Glomerular visceral epithelial cell (primary cell): ENCODE measurements around the gene HIP1.
"Not testable (repeated sequence)": the region's sequence is repeated elsewhere in the genome, so short reads cannot be mapped to it uniquely, and the experiment has no call there.

Experiments
- DNase-seq: peaks from one replicate; pipeline ENCODE4 v3.0.0-alpha.2; 2016; ENCODE audit errors: extremely low spot score

Gene HIP1

DNA sequence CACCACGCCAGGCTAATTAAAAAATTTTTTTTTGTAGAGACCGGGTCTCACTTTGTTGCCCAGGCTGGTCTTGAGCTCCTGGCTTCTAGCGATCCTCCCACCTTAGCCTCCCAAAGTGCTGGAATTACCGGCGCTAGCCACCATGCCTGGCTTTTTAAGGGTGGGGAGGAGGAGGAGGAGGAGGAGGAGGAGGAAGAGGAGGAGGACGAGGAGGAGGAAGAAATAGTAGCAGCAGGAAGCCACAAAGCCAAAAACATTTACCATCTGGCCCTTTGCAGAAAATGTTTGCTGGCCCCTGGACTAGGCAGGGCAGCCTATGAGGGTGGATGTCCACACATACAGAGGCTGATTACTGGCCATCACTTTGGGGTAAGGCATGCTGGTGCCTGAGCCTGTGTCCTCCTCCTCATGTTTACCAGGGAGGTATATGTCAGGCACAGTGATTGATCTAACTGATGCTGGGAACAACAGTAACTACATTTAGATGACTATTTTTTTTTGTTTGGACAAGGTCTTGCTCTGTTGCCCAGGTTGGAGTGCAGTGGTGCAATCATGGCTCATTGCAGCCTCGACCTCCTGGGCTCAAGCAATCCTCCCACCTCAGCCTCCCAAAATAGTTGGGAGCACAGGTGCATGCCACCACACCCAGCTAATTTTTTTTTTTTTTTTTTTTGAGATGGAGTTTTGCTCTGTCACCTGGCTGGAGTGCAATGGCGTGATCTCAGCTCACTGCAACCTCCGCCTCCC, 122.1 kb downstream of the HIP1 start:
- no peak for DNase-seq

DNA sequence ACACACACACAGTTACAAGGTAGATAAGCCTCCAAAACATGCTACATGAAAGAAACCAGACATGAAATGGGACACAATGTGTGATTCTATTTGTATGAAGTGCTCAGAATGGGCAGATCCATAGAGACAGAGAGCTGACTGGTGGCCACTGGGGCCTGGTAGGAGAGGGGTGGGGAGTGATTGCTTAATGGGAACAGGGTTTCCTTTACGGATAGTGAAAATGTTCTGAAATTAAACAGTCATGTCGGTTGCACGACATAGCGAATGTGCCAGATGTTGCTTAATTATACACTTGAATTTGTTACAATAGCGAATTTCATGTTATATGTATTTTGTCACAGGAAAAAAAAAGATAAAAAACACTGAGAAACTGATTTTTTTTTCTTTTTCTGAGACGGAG, 124.3 kb downstream of the HIP1 start:
- no peak for DNase-seq

DNA sequence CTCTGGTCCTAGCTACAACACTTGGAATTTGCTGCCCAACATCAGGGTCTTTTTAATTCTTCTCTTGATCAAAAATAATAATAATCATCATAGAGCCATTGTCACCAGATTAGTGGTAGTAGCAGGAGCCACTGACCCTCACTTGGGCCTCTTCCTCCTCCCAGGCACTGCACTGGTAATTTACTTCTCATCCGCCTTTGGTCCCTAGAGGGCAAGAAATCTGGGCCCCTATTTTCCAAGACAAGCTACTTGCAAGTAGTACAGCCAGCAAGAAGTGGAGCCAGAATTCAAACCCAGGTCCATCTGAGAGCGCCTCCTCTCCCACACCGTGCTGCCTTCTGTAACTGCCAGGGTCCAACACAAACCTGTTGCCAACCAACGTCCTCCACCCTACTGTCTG, 125.4 kb downstream of the HIP1 start:
- DNase-seq = no peak

DNA sequence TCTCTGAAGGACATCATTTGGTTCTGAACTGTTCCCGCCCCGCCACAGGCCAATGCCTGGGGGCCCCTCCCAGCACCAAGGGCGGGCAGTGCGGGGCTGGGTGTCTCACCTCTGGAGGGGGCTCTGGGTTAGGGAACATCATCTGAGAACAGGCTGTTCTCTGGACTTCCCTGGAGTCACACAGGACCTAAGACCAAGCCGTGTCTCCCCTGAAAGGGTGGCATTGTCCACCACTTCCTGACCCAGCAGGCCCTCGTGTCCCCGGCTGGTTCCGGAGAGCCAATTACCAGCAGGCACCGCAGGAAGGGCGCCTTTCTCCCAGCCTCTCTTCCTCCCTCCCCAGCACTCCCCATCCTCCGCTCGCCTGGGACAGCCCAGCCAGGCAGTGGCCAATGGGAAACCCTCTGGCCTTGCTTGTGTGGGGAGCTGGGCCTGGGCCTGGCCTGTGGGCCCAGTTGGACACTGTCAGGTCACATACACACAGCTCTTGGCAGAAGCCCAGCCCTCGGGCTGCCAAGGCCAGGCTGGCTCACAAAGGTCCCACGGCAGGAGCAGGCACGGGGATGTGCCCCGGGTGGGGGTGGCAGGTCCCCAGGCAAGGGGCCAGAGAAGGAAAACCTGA, 127.1 kb downstream of the HIP1 start:
- DNase-seq = no peak

DNA sequence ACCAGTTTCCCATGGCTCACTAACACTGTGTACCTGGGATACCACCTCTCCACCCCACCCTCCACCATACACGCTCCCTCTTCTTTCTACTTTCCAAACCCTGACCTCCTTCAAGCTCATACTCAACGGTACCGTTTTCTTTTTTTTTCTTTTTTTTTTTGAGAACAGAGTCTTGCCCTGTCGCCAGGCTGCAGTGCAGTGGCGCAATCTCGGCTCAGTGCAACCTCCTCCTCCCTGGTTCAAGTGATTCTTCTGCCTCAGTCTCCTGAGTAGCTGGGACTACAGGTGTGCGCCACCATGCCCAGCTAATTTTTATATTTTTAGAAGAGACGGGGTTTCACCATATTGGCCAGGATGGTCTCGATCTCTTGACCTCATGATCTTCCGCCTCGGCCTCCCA, 129.3 kb downstream of the HIP1 start:
- DNase-seq = not testable (repeated sequence)

DNA sequence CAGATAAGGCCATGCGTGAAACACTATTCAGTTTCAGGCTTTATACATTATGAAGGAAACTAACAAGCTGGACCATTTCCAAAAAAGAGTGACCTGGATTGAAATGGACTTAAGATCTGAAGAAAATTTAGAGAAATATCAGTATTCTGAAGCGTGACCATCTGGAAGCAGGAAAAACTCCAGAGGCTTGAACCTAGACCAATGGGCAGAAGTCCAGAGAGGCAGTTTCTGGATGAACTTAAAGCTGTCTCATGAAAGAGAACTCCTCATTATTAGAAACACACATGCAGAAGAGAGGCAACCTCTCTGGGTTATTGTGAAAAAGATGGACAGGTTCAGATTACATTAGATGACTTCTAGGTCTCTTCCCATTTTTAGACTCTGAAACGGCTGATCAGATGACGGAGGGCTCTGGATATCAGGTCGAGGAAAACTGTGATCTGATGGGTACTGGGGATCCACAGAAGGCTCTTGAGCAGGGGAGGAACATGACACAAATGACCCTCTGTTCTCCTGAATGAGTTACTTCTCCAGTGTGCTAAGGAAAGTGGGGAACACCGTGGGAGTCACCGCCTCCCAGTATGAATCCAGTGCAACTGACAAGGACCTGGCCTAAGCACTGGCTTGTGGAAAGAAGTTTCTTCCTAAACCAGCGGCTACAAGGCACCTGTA, 130.2 kb downstream of the HIP1 start:
- no peak for DNase-seq

DNA sequence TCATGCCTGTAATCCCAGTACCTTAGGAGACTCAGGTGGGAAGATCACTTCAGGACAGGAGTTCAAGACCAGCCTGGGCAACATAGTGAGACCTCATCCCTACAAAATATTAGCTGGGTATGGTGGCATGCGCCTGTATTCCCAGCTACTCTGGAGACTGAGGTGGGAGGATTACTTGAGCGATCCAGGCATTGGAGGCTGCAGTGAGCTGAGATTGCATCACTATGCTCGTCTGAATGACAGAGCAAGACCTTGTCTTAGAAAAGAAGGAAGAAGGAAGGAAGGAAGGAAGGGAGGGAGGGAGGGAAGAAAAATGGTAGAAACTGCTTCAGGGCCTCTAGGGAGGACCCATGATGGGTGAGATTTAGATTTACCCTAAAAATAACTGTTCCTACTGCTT, 134.3 kb downstream of the HIP1 start:
- no peak for DNase-seq

DNA sequence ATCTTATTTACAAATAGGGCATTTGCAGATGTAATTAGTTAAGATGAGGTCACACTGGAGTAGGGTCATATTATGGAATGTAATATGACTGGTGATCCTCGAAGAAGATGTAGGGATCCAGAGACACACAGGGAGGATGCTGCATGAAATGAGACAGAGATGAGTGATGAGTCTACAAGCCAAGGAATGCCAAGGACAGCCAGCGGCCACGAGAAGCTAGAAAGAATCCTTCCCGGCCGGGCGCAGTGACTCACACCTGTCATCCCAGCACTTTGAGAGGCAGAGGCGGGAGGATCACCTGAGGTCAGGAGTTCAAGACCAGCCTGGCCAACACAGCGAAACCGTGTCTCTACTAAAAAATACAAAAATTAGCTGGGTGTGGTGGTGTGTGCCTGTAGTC, 135.9 kb downstream of the HIP1 start:
- DNase-seq = not testable (repeated sequence)

DNA sequence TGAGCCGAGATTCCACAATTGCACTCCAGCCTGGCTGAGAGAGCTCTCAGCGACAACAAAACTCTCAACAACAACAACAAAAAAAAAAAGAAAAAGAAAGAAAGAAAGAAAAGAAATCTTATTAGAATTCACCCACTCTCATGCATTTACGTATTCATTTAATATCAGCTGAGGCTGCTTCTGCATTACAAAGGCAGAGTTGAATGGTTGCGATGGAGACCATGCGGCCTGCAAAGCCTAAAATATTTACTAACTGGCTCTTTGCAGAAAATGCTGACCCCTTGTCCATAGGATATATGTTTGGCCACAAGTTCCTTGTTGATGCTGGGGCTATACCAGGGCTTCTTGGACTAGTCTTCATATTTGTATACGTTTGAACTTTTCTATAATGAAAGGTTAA, 137.2 kb downstream of the HIP1 start:
- DNase-seq = no peak

DNA sequence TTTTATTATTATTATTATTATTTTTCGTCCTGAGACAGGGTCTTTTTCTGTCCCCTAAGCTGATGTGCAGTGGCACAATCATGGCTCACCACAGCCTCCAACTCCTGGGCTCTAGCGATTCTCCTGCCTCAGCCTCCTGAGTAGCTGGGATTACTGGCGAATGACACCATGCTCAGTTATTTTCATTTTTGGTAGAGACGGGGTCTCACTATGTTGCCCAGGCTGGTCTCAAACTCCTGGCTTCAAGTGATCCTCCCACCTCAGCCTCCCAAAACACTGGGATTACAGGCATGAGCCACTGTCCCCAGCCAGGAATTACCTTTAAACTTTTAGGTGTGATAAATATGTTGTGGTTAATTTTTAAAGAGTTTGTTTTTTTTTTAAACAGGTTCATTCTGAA, 138.0 kb downstream of the HIP1 start:
- not testable (repeated sequence) for DNase-seq

DNA sequence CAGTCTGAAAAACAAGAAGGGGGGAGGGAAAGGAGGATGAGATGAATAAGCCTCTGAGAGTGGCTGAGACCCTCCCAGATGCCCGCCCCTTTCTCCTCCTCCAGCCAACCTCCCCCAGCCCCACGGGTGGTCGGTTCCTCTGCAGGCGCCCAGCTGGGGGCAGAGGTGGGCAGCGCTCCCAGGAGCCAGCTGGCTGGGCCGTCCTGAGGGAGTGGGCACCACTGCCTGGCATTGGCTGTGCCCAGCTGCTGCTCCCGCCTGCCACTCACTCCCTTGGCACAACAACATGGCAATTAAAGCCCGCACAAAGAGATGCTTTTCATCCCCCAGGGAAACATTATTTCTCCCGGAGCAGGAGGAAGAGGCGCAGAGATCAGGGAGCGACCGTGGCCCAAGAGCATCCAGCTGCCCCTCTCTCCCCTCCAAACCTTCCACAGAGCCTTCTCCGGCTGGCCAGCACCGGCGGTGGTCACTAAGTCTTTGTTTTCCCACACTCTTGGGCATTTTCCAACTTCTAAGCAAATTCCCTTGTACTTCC, 139.4 kb downstream of the HIP1 start:
- no peak for DNase-seq

DNA sequence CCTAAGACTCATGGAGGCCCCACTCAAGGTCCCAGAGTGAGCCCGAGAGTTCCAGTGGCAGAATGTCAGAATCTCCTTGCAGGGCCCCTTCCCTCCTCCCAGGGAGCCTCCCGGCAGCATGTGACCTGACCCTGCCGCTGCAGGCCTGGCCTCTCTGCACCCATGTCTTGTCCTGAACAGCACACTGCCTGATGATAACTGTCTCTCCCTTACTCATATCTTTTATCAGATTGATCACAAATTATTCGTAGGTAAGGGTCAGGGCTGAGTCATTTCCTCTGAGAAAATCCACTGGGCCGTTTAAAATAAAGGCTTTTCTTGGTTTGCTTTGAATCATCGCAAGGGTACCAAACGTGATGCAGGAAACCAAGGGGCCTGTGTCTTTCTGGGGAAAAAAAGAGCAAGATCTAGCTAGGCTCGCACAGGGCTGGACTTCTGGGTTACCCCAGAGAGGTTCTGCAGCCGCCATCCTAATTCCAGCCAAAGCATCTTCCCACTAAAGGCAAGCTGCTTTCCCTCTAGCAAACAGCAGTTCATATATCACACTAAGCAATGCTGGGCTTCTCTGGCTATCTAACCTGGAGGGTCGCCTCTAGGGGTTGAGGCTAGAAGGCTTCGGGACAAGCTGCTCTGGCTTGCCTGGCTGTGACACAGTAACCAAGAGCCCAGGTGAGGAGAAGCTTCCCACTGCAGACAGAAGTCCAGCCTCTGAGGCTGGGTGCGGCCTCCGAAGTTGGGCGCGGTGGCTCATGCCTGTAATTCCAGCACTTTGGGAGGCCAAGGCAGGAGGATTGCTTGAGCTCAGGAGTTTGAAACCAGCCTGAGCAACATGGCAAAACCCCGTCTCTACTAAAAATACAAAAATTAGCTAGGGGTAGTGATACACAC, 141.8 kb downstream of the HIP1 start:
- DNase-seq = peak; percentile 5

DNA sequence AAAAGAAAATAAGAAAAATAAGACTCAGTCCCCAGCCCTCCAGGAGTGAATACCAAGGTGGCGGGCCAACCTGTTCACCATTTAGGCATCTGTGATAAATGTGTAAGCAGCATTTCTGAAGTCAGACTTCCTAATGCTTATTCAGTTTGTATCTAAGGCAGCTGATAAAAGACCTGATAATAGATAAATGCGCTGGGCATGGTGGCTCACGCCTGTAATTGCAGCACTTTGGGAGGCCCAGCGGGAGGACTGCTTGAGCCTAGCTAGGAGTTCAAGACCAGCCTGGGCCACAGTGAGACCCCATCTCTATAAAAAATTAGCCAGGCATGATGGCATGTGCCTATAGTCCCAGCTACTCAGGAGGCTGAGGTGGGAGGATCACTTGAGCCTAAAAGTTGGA, 143.0 kb downstream of the HIP1 start:
- DNase-seq = no peak

DNA sequence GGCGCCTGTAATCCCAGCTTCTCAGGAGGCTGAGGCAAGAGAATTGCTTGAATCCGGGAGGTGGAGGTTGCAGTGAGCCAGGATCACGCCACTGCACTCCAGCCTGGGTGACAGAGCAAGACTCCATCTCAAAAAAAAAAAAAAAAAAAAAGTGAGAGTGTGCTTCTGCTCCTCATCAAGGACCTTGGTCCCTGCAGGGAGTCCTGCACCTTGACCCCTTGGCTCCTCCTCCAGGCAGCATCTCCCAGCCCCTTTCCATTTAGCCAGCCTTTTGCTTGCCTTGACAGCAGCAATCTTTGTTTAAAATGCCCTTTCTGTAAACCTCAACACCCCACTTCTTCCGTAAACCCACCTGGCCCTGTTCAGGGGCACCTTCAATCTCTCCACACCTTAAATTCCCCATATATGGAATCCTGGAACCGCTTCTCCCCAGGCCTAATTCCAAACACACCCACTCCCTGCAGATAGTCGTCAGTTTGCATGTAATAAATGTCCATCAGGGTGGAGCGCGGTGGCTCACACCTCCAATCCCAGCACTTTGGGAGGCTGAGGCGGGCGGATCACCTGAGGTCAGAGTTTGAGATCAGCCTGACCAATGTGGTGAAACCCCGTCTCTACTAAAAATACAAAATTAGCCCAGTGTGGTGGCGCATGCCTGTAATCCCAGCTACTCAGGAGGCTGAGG, 145.1 kb downstream of the HIP1 start:
- not testable (repeated sequence) for DNase-seq

DNA sequence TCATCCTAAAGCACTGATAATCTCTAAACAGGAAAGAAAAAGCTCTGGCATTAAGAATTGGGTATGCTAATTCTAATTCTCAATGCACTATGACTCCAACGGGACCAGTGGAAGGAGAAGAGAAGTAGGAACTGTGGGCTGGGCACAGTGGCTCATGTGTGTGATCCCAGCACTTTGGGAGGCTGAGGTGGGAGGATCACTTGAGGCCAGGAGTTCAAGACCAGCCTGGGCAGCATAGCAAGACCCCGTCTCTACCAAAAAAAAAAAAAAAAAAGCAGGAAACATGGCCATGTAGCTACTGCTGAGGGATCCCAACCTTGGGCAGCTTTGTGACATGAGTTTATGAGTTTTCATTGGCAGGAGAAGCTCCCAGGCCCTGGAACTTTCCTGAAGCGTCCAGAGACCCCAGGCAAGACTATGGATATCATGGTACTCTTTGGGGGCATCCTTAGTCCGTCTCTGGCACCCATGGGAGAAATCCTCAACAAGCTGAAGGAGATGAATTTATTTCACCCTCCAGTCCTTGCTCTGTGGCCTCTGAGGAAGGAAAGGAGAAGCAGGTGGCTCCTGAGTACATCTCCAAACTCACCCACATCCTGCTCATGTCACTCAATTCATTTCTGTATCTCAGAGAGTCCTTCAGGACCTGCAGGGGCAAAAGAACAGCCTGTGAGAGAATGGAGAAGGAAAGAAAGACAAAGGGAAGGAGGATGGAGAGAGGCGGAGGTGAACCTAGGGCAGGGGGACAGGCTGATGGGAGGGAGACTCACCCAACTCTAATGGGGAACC, 147.1 kb downstream of the HIP1 start:
- DNase-seq = no peak

DNA sequence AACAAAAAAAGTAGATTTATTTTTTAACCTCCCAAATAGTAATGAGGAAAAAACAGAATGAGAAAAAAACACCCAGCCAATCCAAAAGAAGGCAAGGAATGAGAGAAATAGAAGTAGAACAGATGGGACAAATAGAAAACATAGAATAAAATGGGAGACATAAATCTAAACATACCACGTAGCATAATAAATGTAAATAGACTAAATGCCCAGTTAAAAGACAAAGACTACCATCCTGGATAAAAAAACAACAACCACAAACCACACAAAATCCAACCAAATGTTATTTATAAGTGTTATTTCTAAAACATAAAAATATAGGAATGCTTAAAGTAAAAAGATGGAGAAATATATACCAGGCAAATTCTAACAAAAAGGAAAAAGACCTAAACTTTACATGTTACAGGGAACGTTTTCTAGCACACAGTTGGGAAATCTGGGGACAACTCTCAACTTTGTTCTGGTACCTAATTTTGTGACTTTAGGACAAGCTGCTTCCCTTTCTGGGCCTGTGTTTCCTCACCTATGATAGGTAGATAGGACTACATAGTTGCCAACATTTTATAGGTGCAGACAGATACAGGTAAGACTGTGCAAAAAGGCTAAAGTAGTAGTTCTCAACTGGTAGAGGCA, 148.3 kb downstream of the HIP1 start:
- DNase-seq = no peak

DNA sequence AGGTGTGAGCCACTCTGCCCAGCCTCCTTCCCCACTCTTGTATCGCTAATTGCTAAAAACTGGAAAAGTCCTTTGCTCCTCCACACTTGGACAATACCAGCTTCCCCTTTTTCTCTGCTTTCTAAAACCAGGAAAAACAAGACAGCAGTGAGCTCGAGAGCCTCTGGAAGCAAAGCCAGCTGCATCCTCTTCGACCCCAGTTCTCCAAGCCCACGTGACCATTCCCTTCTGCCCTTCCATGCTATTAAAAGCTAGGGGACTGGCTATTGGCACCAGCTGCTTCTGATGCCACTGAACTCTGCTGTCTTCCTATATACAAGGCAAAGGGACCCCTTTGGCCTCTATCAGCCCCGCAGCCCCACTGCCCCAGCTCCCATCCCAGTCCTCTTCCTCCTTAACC, 154.4 kb downstream of the HIP1 start:
- no peak for DNase-seq

DNA sequence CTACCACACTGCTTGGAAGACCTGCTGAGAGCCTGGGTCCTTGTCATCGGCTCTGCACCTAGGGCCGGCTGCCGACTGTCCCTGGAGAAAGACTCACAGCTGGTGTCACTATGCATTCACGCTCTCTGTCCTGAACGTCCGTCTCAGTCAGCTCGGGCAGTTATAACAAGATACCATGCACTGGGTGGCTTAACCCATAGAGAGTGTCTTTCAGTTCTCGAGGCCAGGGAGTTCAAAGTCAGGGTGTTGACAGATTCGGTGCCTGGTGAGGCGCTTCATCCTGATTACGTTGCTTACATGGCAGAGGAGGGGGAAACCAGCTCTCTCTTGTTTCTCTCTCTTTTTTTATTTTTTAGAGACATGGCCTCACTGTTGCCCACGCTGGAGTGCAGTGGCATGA, 155.5 kb downstream of the HIP1 start:
- DNase-seq = no peak

DNA sequence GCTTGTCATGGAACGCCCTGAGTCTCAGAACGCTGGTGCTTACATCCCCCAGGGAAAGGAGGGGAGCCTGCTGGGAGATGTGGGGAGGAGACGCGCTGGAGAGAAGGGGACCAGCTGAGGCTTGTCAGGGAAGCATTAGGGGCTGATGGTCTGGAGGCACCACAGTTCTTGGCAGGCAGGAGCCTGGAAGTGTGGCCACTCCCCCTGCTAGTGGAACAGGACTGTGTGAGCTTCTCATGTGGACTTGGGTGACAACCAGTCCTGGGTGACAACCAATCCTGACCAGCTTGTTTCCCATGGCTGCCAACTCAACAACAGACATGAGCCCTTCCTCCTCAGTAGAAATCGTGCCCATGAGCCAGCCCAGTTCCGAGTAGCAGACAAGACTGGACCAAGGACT, 158.8 kb downstream of the HIP1 start:
- DNase-seq = no peak

DNA sequence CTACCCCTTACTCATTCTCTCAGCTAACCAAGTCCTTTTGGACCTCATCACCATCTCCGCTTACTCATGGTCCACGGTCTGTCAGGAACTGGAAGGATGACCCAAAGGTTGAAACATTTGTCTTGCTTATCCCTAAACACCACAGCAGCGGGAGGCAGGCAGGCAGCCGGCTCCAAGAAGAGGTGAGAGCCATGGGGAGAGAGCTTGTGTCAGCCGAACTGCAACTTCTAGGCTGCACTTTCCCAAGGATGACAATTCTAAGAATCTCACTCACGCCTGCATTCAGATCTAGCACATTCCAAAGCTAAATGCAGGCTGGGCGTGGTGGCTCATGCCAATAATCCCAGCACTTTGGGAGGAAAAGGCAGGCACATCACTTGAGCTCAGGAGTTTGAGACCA, 160.7 kb downstream of the HIP1 start:
- no peak for DNase-seq
